ENCODE results near the gene MSH5.

The MSH5 gene

GRCh38 chr6:31713465-31713864 lies 26.3 kb upstream of the MSH5 start:
- no peak for DNase-seq

GRCh38 chr6:31713991-31714684 lies 25.7 kb upstream of the MSH5 start:
- no peak for DNase-seq

GRCh38 chr6:31715022-31715958 lies 24.5 kb upstream of the MSH5 start, which contains the start of gene LY6G6D:
LY6G6D (plus strand) TSS chr6:31715348; CDS start chr6:31715356, 8 bp downstream.
- peak; percentile 8 to 38 for DNase-seq

GRCh38 chr6:31717499-31718222 lies 22.1 kb upstream of the MSH5 start:
- DNase-seq, result no peak

- no peak for DNase-seq
Measured at GRCh38 chr6:31718265-31718664, 21.5 kb upstream of the MSH5 start.

- DNase-seq, result no peak
Measured at GRCh38 chr6:31719001-31719400, 20.8 kb upstream of the MSH5 start.

- no peak for DNase-seq
Measured at GRCh38 chr6:31720196-31720770, 19.5 kb upstream of the MSH5 start.

- DNase-seq, result no peak
Measured at GRCh38 chr6:31721351-31722020, 18.3 kb upstream of the MSH5 start, which contains the start of gene LY6G6C. LY6G6C (minus strand) TSS chr6:31721746; CDS start chr6:31721679, 67 bp downstream.

GRCh38 chr6:31722173-31722572 lies 17.6 kb upstream of the MSH5 start:
- DNase-seq, result no peak

- DNase-seq, result no peak
Measured at GRCh38 chr6:31723245-31723979, 16.4 kb upstream of the MSH5 start, which contains the start of gene MPIG6B. MPIG6B (plus strand) TSS chr6:31723373; CDS start chr6:31723384, 11 bp downstream.

- no peak for DNase-seq
Measured at GRCh38 chr6:31723980-31724691, 15.7 kb upstream of the MSH5 start.

- DNase-seq, result no peak
Measured at GRCh38 chr6:31725502-31726350, 14.1 kb upstream of the MSH5 start.

GRCh38 chr6:31727034-31727716 lies 12.6 kb upstream of the MSH5 start:
- DNase-seq, result no peak

GRCh38 chr6:31727717-31728671 lies 11.8 kb upstream of the MSH5 start:
- no peak for DNase-seq

GRCh38 chr6:31728767-31729514 lies 10.9 kb upstream of the MSH5 start, which contains the start of gene DDAH2:
DDAH2 (minus strand) TSS chr6:31729299; CDS start chr6:31729161, 138 bp downstream.
- no peak for DNase-seq

GRCh38 chr6:31729515-31729978 lies 10.3 kb upstream of the MSH5 start:
- peak; percentile 65 to 88 for DNase-seq

Measured in NCI-H524 (cell line).